GM20000 (cell line): Measurements from ENCODE around the gene BTBD2.
A peak's percentile ranks its signal among the peaks of the same experiment; 100 is the strongest.

Source experiments
- DNase-seq: peaks from one replicate; pipeline ENCODE4 v3.0.0; 2012; ENCODE audit warnings: low spot score
- TF ChIP-seq, protein P1 (sequence below): IDR thresholded peaks from 2 replicates; pipeline ENCODE4 v1.5.1; 2012; ENCODE audit warnings: mild to moderate bottlenecking, control low read depth; ENCODE audit errors: extremely low read depth, missing control alignments

BTBD2 gene

DNA sequence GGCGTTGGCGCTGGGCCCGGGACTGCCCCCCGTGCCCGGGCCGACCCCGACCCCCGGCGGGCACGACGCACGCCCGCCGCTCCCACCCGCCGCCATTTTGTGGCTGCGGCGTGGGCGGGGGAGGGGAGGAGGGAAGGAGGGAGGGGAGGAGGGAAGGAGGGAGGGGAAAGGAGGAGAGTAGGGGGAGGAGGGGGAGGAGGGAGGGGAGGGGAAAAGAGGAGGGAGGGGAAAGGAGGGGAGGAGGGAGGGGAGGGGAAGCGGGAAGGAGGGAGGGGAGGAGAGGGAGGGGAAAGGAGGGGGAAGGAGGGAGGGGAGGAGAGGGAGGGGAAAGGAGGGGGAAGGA is at the start of gene BTBD2:
TSS of gene BTBD2 (minus strand) at position 107 of the 343 bp plus-strand sequence. CDS start at position 96, 11 bp downstream.
- no peak for DNase-seq
- TF ChIP-seq, protein P1, sequence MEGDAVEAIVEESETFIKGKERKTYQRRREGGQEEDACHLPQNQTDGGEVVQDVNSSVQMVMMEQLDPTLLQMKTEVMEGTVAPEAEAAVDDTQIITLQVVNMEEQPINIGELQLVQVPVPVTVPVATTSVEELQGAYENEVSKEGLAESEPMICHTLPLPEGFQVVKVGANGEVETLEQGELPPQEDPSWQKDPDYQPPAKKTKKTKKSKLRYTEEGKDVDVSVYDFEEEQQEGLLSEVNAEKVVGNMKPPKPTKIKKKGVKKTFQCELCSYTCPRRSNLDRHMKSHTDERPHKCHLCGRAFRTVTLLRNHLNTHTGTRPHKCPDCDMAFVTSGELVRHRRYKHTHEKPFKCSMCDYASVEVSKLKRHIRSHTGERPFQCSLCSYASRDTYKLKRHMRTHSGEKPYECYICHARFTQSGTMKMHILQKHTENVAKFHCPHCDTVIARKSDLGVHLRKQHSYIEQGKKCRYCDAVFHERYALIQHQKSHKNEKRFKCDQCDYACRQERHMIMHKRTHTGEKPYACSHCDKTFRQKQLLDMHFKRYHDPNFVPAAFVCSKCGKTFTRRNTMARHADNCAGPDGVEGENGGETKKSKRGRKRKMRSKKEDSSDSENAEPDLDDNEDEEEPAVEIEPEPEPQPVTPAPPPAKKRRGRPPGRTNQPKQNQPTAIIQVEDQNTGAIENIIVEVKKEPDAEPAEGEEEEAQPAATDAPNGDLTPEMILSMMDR = no peak

GRCh38 chr19:2064788-2065524 is 49.4 kb upstream of the BTBD2 start:
- TF ChIP-seq, protein P1 = no peak
- no peak for DNase-seq

GRCh38 chr19:2064395-2064787 is 48.9 kb upstream of the BTBD2 start:
- TF ChIP-seq, protein P1 = no peak
- DNase-seq = no peak

DNA sequence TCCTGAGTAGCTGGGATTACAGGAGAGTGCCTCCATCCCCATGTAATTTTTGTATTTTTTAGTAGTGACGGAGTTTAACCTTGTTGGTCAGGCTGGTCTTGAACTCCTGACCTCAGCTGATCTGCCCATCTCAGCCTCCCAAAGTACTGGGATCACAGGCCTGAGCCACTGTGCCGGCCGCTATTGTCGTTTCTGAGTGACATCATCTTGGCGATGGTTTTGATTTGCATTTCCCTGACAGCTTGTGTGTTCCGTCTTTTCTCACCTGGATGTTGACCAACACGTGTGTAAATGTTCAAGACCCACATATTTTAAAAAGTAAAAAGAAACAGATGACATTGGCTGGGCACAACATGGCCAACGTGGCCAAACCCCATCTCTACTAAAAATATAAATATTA is 48.3 kb upstream of the BTBD2 start:
- no peak for DNase-seq
- TF ChIP-seq, protein P1 = no peak

DNA sequence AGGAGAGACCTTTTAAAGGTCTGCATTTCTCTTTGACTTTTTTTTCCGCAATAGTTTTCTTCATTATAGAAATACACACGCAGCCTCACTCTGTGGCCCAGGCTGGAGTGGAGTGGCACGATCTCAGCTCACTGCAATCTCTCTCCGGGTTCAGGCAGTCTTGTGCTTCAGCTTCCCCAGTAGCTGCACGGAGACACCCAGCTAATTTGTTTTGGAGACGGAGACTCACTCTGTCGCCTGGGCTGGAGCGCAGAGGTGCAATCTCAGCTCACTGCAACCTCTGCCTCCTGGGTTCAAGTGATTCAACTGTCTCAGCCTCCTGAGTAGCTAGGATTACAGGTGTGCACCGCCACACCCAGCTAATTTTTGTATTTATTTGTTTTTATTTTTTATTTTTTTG is 47.3 kb upstream of the BTBD2 start:
- TF ChIP-seq, protein P1 = no peak
- no peak for DNase-seq

- DNase-seq = no peak
- TF ChIP-seq, protein P1 = no peak
Observed at GRCh38 chr19:2062389-2062729, 46.8 kb upstream of the BTBD2 start.

GRCh38 chr19:2061495-2062388 is 46.2 kb upstream of the BTBD2 start:
- TF ChIP-seq, protein P1 = no peak
- DNase-seq = peak; percentile 99
